Nucleus accumbens (tissue), 56 donors: ENCODE measurements around the gene VKORC1.

Source experiments
- DNase-seq, 56 donors: peaks; one replicate each; lab custom pipeline; 2025; lab: John Stamatoyannopoulos, UW

Gene VKORC1

DNA sequence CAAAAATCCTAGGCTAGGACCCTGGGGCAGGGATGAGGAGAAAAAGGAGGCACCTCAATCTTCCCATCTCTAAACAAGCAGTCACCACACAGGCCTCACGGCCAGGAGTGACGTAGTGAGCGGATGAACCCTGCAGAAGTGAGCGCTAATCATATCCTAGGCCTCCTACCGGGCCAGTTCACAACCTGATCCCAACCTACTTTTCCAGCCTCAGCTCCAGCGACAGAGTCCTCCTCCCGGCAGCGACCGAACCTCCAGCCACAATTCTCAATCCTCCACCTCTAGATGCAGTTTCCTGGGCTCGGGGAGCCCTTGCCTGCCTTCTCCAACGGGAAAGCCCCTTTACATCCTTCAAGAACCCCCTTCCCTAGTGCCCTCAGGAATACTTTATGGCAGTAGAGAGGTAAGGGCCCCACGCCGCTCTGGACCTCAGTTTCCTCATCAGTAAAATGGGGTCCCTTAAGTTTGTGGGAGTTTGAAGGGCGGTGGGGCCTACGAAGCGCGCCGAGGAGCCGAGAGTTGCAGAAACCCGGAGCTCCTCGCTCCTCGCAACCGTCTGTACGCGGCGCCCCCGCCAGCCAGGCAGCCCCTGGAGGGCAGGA lies 22.0 kb downstream of the VKORC1 start:
- DNase-seq = peak in 11 of 56 donors; percentile 8 to 45 (median 21)

DNA sequence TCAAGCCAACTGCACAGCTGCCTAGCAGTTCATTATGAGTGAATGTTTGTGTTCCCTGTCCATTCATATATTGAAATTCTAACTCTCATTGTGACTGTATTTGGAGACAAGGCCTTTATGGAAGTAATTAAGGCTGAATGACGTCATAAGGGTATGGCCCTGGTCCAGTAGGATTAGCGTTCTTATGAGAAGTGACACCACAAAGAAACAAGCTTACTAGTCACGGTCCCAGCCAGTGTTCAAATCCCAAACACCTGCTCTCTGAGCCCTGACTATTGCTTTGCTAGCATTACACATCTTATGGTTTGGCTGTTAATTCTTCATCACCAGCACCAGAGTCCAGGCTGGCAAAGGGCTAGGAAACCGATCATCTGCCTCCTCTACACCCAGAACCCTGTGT lies 22.7 kb downstream of the VKORC1 start:
- DNase-seq = no peak

- no peak for DNase-seq
These were observed 27.3 kb downstream of the VKORC1 start for GRCh38 chr16:31067342-31067741.

DNA sequence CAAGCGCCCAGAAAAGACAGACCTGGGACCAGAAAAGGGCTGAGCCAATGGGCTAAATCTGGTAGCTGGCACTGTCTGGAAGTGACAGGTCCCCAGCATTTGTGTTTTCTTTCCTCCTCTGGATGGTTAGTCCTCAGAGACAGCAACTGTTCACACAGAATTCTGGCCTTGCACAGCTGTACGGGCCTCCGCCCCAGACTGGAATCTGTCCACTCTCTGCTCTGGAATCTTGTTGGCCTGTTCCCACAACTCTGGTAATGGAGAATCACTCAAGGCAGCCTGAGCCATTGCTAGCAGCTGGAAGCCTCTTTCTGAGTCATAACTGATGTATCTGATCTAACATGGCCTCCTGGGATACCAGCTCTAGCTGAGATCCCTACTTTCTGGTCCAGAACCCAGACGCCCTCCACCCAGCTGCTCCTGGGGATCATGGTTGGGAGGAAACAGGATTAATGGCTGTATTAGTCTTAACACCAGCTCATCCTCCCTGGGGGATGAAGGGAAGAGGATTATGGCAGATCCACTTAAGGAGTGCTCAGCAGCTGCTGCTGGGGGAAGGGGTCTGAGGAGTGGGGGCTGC lies 29.6 kb downstream of the VKORC1 start:
- DNase-seq = no peak

DNA sequence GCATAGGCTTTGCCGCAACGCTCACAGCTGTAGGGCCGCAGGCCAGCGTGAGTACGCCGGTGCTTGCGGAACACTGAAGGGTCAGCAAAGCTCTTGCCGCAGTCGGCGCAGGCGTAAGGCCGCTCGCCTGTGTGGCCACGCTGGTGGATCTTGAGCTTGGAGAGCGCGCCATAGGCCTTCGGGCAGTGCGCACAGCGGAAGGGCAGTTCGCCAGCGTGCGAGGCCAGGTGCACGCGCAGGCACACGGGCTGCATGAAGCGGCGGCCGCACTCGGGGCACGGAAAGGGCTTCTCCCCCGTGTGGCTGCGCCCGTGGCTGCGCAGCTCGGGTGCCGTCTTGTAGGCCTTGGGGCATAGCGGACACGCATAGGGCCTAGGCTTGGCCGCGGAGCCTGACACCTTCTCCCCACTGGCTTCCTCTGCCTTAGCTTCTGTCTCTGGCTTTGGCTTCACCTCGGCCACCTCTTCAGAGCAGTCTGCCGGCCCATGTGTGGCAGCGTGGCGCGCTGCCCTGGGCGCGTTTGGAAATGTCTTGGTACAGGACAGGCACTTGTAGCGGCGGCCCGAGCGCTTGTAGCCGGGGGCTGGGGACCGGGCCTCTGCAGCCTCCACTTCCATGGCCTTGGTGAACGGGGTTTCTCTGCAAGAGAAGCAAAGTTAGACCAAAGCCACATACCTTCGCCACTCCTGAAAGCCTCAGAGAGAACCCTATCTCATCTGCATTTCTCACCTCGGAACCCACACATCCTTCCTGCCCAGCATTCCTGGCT lies 30.6 kb downstream of the VKORC1 start:
- DNase-seq = no peak

DNA sequence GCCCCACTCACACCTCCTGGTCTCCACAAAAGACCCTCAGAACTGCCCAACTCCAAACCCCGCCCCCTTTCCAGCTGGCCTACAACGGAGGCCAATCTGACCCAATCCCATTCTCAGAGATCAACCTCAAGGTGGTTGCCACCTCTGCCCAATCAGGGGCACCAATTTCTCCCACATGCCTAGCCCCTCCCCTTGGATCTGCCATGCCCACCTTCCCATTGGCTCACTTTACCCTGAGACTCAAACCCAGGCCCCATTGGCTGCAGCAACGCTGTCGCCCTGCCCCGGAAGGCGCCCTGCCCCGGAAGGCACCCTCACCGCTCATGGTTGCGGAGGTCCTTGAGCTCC lies 31.1 kb downstream of the VKORC1 start:
- DNase-seq = no peak

DNA sequence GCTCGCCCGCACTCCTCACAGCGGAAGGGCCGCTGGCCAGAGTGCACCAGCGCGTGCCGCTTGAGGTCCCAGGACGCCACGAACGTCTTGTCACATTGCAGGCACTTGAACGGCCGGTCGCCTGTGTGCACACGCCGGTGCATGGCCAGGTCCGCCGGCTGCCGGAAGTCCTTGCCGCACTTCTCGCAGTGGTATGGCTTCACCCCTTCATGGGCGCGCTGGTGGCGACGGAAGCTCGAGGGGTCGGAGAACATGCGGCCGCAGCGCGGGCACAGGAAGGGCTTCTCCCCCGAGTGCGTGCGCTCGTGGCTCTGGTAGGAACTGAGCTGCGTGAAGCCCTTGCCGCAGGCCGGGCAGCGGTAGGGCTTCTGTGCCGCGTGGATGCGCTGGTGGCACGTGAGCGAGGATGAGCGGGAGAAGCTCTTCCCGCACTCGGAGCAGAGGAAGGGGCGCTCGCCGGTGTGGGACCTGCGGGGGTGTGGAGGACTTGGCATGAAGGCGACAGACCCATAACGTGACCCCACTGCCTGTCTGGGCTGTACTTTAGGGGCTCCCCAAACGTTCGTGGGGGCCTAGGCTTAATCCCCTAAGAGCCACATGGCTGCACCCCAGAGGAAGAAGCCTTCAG lies 32.7 kb downstream of the VKORC1 start:
- no peak for DNase-seq

DNA sequence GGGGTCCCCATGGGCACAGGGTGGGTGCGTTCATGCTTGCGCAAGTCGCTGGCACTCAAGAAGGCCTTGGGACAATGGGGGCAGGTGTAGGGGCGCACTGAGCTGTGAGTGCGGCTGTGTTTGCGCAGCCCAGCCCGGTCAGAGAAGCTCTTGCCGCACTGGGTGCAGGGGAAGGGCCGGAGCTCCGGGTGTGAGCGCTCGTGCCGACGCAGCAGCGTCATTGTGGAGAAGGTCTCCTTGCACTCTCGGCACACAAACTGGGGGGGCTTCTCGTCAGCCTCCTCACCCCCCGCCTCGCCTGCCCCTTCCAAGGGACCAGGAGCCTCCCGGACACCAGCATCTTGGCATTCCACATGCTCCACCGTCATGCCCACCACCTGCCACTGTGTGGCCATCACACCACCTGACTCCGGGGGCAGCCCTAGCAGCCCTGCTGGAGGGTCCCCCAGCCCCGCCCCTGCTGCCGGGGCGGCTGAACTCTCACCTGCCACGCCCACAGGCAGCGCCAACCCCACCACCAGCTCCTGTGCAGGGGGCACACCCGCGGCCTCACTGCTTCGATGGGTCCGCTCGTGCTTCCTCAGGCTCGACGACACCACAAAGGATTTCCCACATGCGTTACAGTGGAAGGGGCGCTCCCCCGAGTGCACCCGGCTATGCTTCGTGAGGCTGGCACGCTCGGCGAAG lies 33.3 kb downstream of the VKORC1 start:
- no peak for DNase-seq

GRCh38 chr16:31055613-31056012 lies 39.0 kb downstream of the VKORC1 start:
- DNase-seq = no peak

DNA sequence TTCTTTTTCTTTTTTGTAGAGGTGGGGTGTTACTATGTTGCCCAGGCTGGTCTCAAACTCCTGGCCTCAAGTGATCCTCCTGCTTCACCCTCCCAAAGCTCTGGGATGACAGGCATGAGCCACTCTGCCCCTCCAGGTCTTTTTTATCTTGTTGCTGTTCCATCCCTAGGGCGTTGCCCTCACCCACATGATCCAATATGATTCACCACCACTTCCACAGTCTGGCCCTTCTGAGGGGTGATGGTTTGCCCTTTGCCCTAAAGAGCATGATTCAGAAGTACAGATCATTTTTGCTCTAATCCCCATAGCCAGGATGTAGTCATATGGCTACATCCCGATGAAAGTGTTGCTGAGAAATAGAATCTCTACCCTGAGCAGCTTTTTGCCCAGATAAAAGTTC lies 42.5 kb downstream of the VKORC1 start:
- no peak for DNase-seq

- DNase-seq = no peak
These were observed 44.1 kb downstream of the VKORC1 start for GRCh38 chr16:31050280-31051030.

DNA sequence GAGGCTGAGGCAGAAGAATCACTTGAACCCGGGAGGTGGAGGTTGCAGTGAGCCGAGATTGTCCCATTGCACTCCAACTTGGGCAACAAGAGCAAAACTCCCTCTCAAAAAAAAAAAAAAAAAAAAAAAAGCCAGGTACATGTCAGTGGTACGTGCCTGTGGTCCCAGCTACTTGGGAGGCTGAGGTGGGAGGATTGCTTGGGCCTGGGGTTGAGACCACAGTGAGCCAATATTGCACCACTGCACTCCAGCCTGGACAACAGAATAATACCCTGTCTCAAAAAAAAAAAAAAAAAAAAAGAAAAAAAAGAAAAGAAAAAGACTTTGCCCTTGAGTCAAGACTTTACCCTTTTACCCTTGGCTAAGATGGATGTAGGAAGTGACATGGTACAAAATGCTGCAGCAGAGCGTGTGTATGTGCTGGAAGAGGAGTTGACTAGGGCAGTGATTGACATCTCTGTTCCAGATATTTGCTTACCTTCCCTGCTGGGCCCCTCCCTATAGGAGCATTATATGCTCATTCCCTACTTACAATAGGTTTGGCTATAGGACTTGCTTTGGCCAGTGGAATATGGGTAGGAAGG lies 50.6 kb downstream of the VKORC1 start:
- DNase-seq = no peak

DNA sequence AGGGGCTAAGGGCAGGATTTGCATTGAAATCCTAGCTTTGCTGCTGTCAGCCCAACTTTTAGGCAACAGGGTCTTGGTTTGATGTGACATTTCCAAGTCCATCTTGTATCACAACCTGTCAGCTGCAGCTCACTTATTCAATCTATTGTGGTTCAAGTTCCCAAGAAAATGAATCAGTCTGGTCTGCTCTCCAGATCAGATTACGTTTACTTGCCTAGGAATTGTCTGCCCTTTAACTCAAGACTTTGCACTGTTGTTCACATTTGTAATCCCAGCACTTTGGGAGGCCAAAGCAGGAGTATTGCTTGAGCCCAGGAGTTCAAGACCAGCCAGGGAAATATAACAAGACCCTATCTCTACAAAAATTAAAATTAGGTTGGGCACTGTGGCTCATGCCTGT lies 51.2 kb downstream of the VKORC1 start:
- no peak for DNase-seq

- DNase-seq = no peak
These were observed 51.7 kb downstream of the VKORC1 start for GRCh38 chr16:31042866-31043265.
